Activated CD4-positive, alpha-beta T cell treated with anti-CD3 and anti-CD28 coated beads for 48 hours (primary cell): ENCODE results near the gene IGLL5.

Experiments used
- DNase-seq: peaks from one replicate; pipeline ENCODE4 v3.0.0-alpha.2; 2020

The IGLL5 gene

DNA sequence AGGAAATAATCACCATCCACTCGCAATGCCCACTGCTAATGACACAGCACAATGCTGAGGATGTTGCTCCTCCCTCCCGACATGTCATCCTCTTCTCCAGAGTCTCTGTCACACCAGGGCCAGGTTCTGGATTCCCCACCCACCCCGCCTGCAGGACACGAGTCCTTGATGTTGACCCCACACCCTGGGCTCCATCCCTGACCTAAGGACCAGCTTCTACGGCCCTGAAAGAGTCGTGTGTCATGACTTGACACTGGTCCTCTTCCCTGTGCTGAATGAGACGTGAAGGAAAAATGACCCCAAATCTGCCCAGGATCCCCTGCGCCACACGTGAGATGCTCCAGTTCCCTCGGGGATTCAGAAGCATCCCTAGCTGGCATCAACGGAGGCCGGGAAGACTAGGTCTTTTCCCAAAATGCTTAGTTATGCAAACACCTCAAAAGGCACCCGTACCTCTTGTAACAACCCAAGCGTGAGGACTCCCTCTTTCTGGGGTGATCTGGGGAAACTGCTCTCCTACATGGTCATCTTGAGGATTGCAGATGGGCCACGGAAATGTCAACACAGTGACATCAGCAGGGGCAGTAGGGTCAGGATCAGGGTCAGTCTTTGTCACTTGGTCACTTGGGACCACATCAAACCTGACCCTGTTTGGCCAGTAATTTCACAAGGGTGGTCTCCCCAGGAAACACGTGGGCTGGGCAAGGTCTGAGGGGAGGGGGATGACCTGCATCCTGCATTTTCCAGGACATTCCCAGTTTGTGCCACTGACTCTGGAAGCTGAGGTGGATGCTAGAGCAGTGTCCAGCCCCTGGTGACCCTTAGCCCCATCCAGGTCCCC is 42.0 kb downstream of the IGLL5 start:
- no peak for DNase-seq

DNA sequence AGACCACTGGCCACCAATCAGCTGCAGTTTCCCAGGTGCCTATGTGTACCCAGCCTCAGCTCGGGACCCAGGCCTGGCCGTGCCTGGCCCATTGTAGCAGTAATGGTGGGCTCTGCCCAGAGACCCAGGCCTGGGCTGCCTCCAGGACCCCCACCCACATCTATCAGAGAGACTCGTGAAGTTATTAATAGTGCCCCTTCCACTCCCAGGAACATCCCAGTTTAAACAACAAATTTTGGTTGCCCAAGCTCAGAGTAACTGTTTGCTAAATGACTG is 42.5 kb downstream of the IGLL5 start:
- no peak for DNase-seq

DNA sequence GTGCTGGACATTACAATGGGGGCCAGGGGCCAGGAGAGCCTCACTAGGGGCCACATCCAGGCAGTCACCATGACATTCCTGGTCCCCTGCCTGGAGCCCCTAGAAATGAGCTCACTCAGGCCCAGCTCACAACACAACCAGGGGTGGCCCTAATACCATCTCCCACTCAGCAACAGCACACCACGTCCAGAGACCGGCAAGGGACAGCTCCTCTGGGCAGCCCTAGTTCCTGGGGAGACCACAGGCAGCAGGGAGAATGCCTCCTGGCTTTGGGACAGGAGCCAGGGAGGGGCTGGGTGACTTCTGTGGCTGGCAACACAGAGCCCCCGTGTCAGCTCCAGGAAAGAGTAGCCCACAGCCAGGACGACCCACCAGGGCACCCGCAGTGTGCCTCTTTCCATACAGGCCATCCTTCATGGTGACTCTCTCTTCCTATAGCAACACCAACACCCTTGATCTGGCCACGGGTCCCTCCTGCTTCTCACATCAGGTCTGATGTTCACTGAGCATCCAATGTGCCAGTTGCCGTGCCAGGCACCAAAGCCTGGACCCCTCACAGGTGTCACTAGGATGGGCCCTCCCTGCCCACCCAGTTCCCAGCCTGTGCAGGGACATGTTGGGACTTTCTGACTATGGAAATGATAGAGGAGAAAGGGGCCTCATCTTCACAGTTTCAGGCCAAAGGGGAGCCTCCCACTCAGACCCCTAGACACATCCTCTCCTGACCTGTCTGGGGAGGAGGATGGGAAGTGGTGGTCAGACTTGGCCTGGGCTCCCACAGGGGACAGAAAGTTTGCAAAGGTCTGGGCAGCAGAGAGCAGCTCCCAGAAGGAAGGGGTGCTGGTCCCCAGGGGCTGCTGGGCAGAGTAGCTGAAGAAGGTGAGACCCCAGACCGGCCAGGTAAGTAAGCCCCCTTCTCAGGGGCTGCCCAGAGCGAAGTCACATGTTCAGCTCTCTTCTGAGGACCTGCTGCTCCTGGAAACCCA is 43.2 kb downstream of the IGLL5 start:
- no peak for DNase-seq

DNA sequence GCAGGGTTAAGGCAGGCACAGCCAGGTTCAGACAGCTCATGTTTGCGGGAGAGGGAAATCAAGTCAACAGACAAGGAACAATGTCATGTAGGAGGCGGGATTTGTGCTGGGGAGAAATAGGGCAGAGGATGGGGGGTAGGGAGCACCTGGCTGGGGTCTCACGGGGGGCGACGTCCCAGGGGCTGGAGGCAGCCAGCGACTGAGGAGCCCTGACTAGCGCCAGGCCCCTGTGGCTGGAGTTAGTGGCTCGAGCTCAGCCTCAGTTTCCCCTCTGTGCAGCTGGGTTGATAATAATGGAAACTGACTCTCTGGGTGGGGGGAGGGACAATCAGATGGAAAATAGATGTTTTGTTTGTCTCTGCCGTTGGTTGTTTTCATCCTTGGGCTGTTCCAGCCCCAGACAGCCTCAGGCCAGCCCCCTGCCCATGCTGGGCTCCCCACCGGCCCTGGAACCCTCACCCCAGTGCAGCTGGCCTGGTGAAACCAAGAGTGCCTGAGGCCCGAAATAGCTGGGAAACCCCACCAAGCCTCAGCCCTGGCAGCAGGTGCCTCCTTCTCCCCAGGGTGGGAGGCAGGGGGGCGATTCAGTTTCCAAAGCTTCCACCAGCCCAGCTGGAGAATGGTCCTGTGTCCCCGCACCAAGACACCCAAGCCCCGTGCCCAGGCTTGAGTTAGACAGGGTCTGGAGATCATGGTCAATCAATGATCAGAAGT is 44.1 kb downstream of the IGLL5 start:
- no peak for DNase-seq

DNA sequence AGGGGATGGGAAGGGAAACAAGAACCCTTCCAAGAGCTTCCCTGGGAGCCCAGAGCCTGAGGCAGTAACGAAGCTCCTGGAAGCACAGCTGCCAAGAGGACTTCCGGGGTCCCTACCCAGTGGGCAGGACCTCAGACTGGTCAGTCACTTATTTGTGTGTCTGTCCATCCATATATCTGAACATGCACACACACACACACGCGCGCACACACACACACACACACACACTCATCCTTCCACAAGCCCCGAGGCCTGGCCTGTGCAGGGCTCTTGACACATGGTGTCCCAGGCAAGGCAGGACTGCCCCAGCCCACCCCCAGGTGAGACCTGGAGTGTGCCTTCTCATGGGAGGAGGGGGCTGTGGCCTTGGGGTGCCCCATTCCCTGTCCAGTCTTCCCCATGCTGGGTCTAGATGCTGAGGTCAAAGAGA is 44.9 kb downstream of the IGLL5 start:
- DNase-seq, result no peak

DNA sequence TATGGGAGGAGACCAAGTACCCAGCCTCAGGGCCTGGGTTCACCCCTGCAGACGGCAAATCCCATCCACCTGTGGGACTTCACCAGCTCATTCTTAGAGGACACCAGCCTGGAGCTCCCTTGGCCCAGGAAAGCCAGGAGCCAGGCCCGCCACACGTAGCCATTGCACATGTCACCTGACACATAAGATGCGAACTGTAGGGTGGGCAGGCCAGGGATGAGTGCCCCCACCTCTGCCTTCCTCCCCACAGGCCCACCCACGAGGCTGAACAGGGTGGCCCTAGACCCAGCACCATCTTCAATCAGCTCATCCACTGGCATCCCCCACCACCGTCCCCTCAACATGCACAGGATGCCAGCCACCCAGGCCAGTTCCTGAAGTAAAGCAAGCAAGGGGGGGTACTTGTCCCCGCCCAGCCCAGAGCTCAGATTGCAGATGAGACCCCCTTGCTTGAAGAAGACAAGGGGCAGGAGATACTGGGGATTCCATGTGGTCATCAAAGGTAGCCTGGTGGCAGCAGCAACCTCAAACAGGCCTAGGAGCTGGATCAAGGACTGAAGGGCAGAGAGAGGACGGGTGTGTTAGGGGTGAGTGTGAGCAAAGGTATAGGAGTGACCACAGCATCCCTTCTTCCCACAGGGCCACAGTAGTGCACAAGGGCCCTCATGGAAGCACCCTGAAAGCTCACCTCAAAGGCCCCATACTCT is 45.6 kb downstream of the IGLL5 start:
- DNase-seq, result no peak

DNA sequence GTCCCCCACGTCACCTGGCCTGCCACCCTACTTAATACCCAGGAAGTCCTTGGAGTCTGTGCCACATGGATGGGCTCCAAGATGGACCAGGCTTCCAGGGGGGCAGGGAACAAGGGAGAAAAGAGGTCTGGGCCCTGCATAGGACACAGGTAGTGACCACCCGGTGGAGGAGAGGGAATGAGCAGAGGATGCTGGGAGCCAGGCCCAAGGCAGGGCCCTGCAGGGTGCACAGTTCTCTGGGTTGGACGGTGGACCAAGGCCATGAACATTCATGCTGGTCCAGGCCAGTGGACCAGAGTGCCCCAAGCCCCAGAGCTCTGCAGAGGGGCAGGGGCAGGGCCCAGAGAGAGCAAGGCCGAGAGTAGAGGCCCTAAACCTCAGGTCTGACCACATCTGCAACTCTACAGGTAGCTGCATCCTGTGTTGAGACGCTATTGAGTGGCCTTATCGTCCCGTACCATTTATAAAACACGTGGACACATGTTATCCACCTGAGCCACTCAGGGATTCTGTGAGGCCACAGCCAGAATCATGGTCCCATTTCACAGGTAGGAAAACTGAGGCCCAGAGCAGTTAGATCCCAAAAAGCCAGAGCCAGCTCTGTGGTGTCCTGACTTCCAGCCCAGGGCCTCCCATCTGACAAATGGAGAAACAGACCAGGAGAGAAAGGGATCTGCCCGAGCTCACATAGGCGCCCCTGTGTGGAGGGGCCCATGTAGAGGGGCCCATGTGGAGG is 46.4 kb downstream of the IGLL5 start:
- DNase-seq, result no peak

DNA sequence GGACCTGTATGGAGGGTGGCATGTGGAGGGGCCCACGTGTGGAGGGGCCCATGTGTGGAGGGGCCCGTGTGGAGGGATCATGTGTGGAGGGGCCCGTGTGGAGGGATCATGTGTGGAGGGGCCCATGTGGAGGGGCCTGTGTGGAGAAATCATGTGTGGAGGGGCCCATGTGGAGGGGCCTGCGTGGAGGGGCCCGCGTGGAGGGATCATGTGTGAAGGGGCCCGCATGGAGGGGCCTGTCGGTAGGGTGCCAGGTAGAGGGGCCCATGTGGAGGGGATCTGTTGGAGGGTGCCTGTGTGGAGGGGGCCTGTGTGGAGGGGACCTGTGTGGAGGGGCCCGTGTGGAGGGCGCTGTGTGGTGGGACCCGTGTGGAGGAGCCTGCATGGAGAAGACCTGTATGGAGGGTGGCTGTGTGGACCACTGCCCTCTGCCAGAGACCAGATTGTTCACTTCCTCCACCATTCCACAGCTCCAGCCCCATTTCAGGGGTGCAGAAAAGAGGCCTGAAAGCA is 47.0 kb downstream of the IGLL5 start:
- no peak for DNase-seq

DNA sequence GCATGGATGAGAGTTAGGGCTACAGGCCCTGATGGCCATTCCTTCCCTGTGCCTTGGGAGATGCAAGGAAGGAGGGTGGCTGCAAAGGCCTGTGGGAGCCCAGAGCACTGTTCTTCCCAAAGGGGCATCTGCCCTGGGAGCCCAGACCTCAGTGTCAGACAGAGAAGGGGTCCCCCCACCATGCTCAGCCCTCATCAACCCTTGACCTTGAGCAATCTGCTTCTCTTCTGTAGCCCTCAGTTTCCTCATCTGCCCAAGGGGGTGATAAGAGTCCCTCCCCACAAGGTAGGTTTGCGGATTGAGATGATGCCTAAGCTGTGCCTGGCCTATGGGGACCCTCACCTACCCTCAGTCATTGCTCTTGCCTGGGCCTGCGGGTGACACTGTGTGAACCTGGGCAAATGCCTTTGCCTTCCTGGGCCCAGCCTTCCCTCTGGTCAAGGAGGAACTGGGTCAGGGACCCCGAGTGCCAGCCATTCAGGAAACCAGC is 47.5 kb downstream of the IGLL5 start:
- DNase-seq, result no peak

DNA sequence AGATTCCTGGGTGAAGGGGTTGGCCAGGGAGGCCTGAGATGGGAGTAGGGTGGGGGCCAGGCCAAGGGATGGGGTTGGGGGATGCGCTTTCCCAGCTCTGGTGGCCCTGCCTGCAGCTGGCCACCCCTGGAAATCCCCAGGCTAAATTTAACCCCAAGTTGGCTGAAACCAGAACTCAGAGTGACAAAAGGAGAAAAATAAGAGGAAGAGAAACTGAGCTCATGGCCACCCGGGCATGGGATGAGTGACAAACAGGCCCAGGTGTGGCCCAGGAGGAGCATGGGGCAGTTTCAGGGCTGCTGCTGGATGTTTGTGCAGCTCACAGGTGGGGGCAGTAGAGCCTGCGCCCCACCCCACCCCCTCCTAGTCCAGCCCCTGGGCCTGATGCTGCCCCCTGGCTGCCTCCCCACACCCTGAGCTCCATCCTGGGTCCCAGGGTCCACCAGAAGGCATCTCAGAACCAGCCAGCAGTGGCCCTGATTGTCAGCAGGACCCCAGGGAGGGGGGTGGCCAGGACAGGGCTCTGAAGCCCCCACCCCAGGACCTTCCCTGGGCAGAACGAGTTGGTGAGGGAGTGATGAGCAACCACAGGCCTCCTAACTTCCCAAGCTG is 48.0 kb downstream of the IGLL5 start:
- DNase-seq, result peak; percentile 19

DNA sequence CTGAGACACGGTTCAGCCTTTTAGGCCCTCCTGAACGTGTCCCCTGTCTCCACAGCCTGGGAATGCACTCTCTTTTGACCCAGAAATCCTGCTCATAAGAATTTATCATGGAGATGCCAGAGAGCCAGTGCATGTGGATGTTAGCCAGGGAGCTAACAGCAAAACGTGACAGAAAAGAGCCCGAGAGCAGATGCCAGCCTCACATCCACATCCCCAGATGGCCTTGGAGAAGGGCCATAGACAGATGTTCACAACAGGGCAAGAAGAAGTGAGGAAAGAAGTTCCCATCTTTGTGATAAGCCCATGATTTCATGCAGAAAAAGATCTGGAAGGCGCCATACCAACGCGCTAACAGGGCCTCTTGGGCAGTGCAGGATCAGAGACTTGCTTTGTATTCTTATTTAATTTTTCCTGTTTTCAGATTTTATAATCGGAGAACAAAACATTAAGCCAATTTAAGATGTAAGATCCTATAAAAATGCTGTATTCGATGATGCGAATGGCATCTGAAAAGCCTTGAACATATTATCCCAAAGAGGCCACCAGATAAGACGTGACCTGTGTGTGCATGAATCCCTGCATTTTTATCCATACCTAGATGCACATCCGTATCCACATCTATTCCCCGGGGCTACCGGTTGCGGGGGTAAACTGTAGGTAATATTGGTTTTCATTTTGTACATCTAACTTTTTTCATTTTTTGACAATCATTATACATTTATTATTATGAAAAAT is 48.7 kb downstream of the IGLL5 start:
- DNase-seq, result no peak

DNA sequence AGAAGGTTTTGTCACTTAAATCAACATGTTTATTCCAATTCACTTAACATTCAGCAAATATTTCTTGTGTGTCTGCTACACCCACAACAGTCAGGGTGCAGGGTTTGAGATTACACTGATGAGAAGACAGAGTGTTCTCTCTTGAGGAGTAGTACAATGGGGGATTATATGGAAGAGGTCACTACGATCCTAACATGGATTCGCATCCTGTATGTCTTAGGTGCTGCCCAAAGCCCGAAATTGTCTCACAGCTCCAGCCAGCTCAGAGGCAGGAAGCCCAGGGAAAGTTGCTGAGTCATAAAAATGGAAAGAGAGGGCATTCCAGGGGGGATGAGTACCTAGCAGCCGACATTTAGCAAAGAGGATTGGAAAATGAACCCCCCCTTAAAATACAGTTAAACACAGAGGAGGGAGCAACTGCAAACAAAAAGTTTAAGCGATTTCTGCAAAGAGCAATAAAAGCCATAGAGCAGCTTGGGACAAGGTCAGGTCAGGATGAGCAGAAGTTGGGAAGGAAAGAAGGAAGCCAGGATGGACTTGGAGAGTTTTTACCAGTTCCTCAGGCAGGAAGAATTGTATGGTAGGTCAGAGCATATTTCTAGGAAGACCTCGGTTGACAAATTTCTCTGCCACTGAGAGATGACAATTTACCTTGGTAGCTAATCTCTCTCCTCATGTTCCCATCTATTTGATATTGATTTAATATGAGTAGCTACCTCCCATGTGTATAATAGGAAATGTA is 49.5 kb downstream of the IGLL5 start:
- no peak for DNase-seq

DNA sequence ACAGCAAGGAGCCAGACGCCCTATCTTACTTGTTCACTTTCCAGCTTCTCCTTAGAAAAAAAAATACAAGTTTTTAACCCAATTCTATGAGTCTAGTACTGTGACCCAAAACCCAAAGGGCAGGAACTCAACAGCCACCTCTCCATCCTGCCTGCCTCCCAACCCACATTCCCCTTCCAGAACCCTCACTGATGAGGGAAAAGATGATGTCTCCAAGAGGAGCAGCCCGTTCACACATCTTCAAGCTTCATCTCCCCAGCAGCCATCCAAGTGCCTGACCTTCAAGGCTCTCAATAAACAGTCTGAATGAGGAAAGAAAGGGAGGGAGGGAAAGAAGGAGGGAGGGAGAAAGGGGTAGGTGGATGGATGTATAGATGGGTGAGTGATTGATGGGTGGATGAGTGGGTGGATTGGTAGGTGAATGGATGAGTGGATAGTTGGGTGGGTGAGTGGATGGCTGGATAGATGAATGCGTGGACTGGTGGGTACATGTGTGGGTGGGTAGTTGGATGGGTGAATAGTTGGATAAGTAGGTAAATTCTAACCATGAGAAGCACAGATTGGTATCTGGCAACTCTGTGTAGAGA is 50.4 kb downstream of the IGLL5 start:
- DNase-seq, result no peak

DNA sequence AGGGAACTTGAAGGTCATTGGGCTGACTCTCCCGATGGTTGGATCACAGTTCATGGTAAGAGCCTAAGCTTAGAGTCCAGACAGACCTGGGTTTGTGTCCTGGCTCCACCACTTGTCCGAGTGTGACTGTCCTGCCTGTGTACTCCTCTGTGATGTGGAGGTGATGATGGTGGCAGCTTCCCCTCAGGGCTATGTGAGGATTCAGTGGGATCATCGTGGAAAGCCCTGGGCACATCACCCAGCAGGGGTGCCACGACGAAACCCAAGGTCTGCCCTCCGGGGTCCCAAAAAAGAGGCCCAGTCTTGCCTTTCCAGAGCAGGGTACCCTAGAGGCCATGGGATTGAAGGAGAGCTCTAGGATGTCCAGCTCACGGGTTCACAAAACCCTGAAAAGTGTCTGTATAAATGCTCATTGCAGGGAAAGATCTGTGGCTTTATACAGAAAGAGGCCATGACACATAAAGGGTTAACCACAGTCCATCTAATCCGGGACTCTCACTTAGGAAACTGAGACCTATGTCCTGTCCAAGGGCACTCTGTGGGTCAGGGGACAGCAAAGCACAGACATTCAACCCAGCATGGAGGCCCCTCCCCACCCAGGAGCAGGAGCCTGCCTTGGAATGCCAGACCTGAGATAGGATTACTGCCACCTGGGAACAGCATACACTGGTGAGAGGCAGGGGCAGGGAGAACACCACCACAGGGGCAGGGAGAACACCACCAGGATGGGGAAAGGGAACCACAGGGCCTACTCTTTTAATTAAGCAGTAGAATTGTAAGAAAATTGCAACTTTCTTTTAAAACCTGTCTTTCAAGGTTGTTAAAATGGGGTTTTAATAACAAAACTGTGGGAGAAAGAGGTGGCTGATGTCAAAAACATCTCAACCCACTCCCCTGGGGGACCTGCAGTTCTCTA is 51.3 kb downstream of the IGLL5 start:
- no peak for DNase-seq

DNA sequence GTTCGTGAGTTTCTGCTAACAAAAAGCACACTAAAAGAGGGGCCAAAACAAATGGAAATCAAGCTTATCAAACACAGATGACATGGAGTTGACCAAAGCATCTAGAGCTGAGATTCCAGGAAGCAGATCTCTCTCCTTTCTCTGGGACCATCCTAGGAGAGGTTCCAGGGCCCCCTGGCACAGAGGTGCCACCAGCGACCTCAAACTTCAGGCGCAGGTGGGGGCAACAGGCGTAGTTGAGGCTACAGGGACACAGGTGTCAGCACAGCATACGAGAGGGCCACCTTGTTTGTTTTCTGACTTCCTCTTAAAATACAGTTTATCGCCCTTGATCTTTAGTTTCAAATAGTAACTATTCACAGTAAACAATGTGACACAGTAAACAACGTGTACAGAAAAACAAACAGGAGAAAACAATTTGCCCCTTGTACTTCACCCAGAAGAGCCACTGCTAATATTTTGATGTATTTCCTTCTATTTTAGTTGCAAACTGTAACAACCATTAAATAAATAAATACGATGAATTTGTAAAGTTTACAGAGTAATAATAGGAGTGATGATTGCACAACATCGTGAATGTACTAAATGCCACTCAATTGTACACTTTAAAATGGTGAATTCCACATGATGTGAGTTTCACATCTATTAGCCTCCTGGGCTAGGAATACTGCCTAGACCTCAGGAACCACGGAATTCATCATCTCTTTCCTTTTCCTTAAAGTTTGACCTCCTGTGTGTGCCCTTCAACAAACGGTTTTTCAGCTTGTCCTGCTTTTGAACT is 52.2 kb downstream of the IGLL5 start:
- no peak for DNase-seq

DNA sequence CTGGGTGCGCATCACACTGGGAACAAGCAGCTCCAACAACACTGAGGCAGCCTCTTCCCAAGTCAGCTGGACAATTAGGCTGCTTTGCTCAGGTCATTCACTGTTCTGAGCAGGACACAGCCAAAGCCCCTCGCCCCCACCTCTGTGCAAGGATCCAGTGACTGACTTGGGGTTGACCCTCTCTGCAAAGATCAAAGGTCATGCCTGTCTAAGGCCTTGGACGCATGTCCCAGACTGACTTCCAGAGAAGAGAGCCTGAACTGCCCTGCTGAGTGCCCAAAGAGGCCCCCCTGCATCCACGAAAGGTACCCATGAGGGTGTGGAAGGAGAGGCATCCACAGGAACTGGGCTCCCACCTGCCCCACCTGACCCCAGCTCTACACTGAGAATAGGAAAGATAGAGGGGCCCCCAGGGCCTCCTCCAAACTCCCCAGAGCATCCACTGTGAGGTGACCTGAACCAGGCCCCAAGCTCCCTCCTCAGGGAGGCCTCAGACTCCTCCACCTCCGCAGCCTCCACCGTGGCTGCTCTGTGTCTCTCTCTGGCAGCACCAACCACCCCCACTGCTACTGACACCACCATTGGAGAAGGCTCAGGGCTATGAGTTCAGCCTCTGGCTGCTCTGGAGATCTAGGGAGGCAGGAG is 53.5 kb downstream of the IGLL5 start:
- DNase-seq, result no peak
